Fibroblast of lung (primary cell): ENCODE data around the gene RAB3GAP1. TPM values are rescaled to one million over a fixed set of nuclear protein-coding genes. Genes with fewer than 3 reads are reported as not detected.

Experiments
- DNase-seq, 2 donors: peaks; one replicate each; pipeline versions ENCODE4 v3.0.0 to v3.0.0-alpha.2; 2010; ENCODE audit warnings: low read depth in 2 of 2
- H2AFZ ChIP-seq: 2 replicates; pipeline ENCODE4 v1.5.1; 2012; ENCODE audit warnings: low read length, control low read depth, inconsistent platforms
- H3K27ac ChIP-seq: 2 replicates; pipeline ENCODE4 v1.5.1; 2011; ENCODE audit warnings: low read length, control low read depth; ENCODE audit not compliant: insufficient read depth
- H3K27me3 ChIP-seq: 2 replicates; pipeline ENCODE4 v1.5.1; 2011; ENCODE audit warnings: mild to moderate bottlenecking, low read length; ENCODE audit not compliant: control insufficient read depth, insufficient read depth
- H3K36me3 ChIP-seq: 2 replicates; pipeline ENCODE4 v1.5.1; 2011; ENCODE audit warnings: low read length; ENCODE audit not compliant: control insufficient read depth, insufficient read depth
- H3K4me1 ChIP-seq: 2 replicates; pipeline ENCODE4 v1.5.1; 2011; ENCODE audit warnings: low read length; ENCODE audit not compliant: control insufficient read depth, insufficient read depth; ENCODE audit errors: extremely low read depth
- H3K4me2 ChIP-seq: 2 replicates; pipeline ENCODE4 v1.5.1; 2011; ENCODE audit warnings: low read length, control low read depth; ENCODE audit not compliant: insufficient read depth; ENCODE audit errors: extremely low read depth
- H3K4me3 ChIP-seq, 4 experiments: fragments of 200-600 bp in 1 of 4; sonication (generic) in 1 of 4; replicated peaks in 1 of 4; 2 replicates each; pipeline ENCODE4 v1.5.1; 2011 to 2016; ENCODE audit warnings: low read length in 4 of 4, low read depth in 3 of 4, mild to moderate bottlenecking in 3 of 4, control low read depth in 2 of 4, inconsistent platforms in 1 of 4, mixed read lengths in 1 of 4; ENCODE audit not compliant: insufficient read depth in 1 of 4; ENCODE audit errors: control extremely low read depth in 1 of 4
- H3K79me2 ChIP-seq: 2 replicates; pipeline ENCODE4 v1.5.1; 2012; ENCODE audit warnings: mild to moderate bottlenecking, low read length, inconsistent platforms; ENCODE audit not compliant: control insufficient read depth, insufficient read depth
- H3K9ac ChIP-seq: 2 replicates; pipeline ENCODE4 v1.5.1; 2011; ENCODE audit warnings: mild to moderate bottlenecking, low read length, control low read depth; ENCODE audit not compliant: insufficient read depth
- H3K9me3 ChIP-seq: 2 replicates; pipeline ENCODE4 v1.5.1; 2012; ENCODE audit warnings: low read depth, low read length; ENCODE audit not compliant: control insufficient read depth, insufficient read depth
- H4K20me1 ChIP-seq: 2 replicates; pipeline ENCODE4 v1.5.1; 2011; ENCODE audit warnings: low read length; ENCODE audit not compliant: control insufficient read depth, insufficient read depth; ENCODE audit errors: extremely low read depth
- CTCF ChIP-seq, 2 donors: IDR thresholded peaks in 1 of 2; conservative IDR thresholded peaks in 1 of 2; 1 replicate in 1 of 2; 2 replicates in 1 of 2; pipeline ENCODE4 v1.5.1; 2011 to 2012; ENCODE audit warnings: low read length in 2 of 2, control low read depth in 1 of 2, inconsistent platforms in 1 of 2, low read depth in 1 of 2, mild to moderate bottlenecking in 1 of 2
- EZH2 ChIP-seq: IDR thresholded peaks from 2 replicates; pipeline ENCODE4 v1.5.1; 2012; ENCODE audit warnings: low read length, control low read depth, mild to moderate bottlenecking; ENCODE audit errors: missing control alignments
- polyA plus RNA-seq, 2 donors: library from polyadenylated mRNA; depleted of rRNA in 1 of 2; stranded (reverse) in 1 of 2; unstranded in 1 of 2; fragments of >200 nt; gene quantifications; 2 replicates each; pipeline ENCODE4 v1.2.1, GENCODE V29; 2011 to 2012; ENCODE audit warnings: missing spikeins in 1 of 2
- total RNA-seq: library from RNA; depleted of rRNA; stranded (reverse); fragments of >200 nt; gene quantifications from 2 replicates; pipeline ENCODE4 v1.2.1, GENCODE V29; 2014

Gene RAB3GAP1
- total and polyA plus RNA-seq, 2 donors (not counting 1 experiment from before 2014, with no cell fraction given) = 42.4 to 82.6 TPM

- Histone ChIP-seq H3K9me3 (no peaks in the 10 kb centered on the region), H3K27ac (no peak overlapping the region), H3K4me2 (no peak overlapping the region), H3K36me3 (no peaks in the 10 kb centered on the region), H3K9ac (no peak overlapping the region), H4K20me1 (no peaks in the 10 kb centered on the region), H3K79me2 (no peaks in the 10 kb centered on the region), H2AFZ (no peak overlapping the region), H3K4me1 (no peaks in the 10 kb centered on the region), H3K4me3 (no peak overlapping the region), H3K27me3 (no peaks in the 10 kb centered on the region)
- no peak for DNase-seq
- TF ChIP-seq EZH2 = no peak
- no peak for TF ChIP-seq CTCF (conservative IDR thresholded peaks at IDR 0.05 in 1 of 2, IDR thresholded peaks at IDR 0.05 in 1 of 2; ENCODE audit: low read depth in 1 of 2, low read length in 2 of 2)
Measured at GRCh38 chr2:135011633-135012032, 40.5 kb upstream of the RAB3GAP1 start.

GRCh38 chr2:135021618-135022017, 30.5 kb upstream of the RAB3GAP1 start:
- H3K36me3 ChIP-seq = no peaks in the 10 kb centered on the region
- no peak overlapping the region for H3K9ac ChIP-seq
- H3K4me2 ChIP-seq = no peak overlapping the region
- H4K20me1 ChIP-seq = no peaks in the 10 kb centered on the region
- TF ChIP-seq EZH2 (no peak), CTCF (conservative IDR thresholded peaks at IDR 0.05 in 1 of 2, IDR thresholded peaks at IDR 0.05 in 1 of 2; ENCODE audit: low read depth in 1 of 2, low read length in 2 of 2) (no peak)
- no peaks in the 10 kb centered on the region for H3K79me2 ChIP-seq
- H3K4me3 ChIP-seq = no peak overlapping the region
- no peaks in the 10 kb centered on the region for H3K4me1 ChIP-seq
- no peaks in the 10 kb centered on the region for H3K9me3 ChIP-seq
- no peak overlapping the region for H2AFZ ChIP-seq
- DNase-seq = no peak
- H3K27ac ChIP-seq = no peak overlapping the region
- no peaks in the 10 kb centered on the region for H3K27me3 ChIP-seq

- no peak for TF ChIP-seq CTCF (conservative IDR thresholded peaks at IDR 0.05 in 1 of 2, IDR thresholded peaks at IDR 0.05 in 1 of 2; ENCODE audit: low read depth in 1 of 2, low read length in 2 of 2)
- TF ChIP-seq EZH2 = no peak
- H3K36me3 ChIP-seq = no peaks in the 10 kb centered on the region
- no peaks in the 10 kb centered on the region for H3K27me3 ChIP-seq
- no peak overlapping the region for H3K4me2 ChIP-seq
- no peak overlapping the region for H3K4me3 ChIP-seq
- H2AFZ ChIP-seq = no peak overlapping the region
- H3K9ac ChIP-seq = no peak overlapping the region
- H4K20me1 ChIP-seq = no peaks in the 10 kb centered on the region
- DNase-seq = no peak
- no peaks in the 10 kb centered on the region for H3K4me1 ChIP-seq
- no peaks in the 10 kb centered on the region for H3K79me2 ChIP-seq
- H3K9me3 ChIP-seq = no peaks in the 10 kb centered on the region
- H3K27ac ChIP-seq = no peak overlapping the region
Measured at GRCh38 chr2:135022952-135023880, 28.9 kb upstream of the RAB3GAP1 start.
